CD4-positive, alpha-beta T cell treated with Interleukin-6 for 4 hours (primary cell): ENCODE measurements around the gene MORN5.

Source experiments
- DNase-seq: peaks from one replicate; pipeline ENCODE4 v3.0.0-alpha.2; 2020; ENCODE audit warnings: mixed read lengths

The MORN5 gene

GRCh38 chr9:122192914-122193525 lies 33.3 kb downstream of the MORN5 start:
- no peak for DNase-seq

DNA sequence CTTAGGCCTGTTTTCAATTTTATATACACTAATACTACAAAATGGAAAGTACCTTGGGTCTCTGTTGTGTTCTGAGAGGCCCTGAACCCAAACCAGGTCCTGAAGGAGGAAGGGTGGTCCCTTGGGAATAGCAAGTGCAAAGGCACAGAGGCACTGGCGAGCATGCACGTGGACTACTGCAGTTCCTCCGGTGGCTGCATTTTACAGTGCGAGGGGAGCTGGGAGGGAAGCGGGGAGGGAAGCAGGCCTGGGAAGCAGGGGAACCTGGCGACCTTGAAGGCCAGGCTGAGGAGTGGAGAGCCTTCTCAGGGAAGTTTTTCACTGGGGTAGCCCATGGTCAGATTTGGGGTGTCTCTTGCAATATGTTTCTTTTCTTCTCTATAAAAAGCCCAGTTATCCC lies 33.9 kb downstream of the MORN5 start:
- DNase-seq, result no peak

- no peak for DNase-seq
Measured at GRCh38 chr9:122195875-122196274, 36.2 kb downstream of the MORN5 start.

DNA sequence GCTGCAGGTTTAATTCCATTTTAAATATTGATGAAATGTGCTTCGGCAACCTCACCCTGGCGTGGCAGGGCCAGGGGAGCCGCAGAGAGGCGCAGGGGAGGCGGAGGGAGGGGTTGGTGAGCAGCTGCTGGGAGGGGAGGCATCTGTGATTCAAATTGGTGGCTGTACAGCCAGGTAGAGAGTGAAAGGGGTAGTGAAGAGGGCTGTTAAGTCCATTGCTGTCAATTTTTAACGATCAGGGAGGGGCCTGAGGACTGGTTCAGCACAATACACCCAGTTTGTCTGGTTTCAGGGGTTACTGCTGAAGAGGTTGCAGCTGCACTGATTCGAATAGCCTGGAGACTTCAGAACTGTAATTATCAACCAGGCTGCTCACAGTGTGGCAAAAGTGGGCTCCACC lies 37.7 kb downstream of the MORN5 start:
- no peak for DNase-seq

DNA sequence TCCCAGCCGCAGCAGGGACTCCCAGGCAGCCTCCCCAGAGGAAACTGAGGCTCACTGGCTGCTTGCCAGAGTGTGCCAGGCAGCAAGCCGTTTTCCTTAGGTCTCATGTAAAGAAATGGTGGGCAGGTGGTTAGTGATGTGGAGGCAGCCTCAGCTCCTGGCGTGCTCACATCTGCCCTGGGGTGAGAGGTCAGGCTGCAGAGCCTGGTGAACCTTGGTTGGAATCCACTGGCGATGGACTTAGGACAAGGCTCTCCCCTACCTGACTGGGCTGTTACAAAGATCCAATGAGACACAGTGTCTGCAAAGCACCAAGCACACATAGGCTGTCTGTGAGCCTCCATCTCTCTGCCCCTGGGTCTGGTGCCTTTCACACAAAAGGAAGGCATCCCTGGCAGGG lies 38.2 kb downstream of the MORN5 start:
- DNase-seq, result no peak

DNA sequence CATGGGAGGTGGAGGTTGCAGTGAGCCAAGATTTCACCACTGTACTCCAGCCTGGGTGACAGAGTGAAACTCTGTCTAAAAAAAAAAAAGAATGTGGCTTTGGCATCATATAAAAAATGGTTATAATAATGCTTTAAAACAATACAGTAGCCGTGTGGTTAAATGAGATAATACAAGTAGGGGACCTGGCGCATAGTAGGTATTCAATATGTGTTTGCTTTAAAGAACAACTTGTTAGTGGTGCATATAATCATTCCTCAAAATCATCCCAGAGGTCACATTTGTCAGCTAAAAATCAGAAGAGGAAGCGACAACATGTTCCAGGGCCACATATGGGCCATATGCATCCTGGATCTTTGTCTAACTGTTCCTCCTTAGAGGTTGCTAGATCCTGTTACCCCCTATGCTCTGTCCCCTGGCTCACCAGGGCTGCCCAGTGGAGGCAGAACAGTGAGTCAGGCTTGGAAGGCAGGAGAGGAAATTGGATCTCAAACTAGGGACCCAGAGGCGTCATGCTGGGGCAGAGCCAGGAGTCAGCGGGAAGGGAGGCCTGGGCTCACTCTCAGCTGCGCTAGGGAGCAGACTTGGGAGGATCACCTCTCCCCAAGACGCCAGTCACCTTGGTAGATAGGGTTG lies 41.4 kb downstream of the MORN5 start:
- DNase-seq, result no peak

DNA sequence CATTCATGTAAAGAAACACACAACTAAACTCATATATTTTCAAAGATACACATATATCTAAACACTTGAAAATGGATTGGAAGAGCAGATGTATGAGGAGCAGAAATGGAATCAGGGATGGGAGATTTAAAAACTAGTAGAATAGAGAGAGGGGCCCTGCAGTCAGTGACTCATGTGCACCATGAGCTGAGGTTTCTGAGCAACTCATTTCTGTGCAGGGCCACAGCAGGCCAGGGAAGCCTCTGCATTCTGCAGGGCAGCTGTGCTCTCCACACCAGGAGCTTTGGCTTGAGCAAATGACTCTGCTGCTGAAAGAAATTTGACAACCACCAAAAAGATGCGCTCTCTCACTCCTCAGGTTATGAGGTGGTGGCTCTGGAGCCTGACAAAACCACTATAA lies 41.9 kb downstream of the MORN5 start:
- DNase-seq, result no peak

DNA sequence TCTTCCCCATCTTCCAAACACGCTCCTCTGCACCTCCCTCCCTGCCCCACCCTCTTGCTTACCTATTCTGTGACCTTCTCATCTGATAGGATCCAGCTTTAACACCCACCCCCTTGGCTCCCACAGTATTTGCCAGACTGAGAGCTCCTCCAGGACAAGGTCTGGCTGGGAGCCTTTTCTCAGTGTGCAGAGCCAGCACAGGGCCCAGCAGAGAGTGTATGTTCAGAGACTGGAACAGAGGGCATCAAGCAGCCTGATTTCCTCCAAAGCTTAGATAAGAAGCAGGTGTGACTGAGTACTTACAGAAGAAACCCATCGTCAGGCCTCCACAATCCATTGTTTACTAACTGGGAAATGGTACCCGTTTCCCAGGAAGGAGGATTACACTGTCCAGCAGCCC lies 42.4 kb downstream of the MORN5 start:
- DNase-seq, result no peak

DNA sequence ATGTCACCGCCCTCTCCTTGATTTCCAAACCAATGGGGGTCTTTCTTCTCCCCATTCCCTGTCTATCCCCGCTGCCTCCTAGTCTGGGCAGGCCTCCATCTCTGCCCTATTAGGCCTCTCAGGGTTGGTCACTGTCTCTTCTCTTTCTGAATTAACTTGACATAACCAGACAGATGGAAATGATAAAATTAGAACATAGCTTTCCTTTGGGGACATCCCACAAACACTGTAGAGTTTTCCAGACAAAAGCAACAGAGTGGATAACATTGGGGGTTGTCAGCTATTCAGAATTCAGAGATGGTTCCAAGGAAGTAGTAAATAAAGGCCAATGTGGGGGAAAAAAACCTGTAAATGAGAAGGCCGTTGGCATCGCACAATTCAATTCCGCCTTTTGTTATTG lies 44.3 kb downstream of the MORN5 start:
- no peak for DNase-seq

DNA sequence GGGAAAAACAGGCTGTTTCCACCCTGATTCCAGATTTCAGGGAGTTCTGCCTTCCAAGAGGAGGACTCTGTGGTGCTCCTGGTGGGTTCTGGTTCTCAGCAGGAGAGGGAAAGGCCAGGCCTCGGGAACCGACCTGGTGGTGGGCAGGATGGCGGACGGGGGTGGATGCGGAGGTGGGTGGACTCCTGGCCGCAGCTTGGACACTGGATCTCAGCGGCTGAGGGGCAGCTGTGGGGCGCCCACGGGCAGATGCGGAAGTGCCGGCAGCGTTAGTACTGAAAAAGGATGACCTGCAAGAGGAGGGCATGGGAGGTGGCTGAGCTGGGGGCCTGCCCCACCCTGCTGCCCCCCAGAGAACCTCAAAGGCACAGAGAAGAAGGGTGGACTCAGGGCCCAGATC lies 44.8 kb downstream of the MORN5 start:
- no peak for DNase-seq

- DNase-seq, result no peak
Measured at GRCh38 chr9:122205176-122205575, 45.5 kb downstream of the MORN5 start.

DNA sequence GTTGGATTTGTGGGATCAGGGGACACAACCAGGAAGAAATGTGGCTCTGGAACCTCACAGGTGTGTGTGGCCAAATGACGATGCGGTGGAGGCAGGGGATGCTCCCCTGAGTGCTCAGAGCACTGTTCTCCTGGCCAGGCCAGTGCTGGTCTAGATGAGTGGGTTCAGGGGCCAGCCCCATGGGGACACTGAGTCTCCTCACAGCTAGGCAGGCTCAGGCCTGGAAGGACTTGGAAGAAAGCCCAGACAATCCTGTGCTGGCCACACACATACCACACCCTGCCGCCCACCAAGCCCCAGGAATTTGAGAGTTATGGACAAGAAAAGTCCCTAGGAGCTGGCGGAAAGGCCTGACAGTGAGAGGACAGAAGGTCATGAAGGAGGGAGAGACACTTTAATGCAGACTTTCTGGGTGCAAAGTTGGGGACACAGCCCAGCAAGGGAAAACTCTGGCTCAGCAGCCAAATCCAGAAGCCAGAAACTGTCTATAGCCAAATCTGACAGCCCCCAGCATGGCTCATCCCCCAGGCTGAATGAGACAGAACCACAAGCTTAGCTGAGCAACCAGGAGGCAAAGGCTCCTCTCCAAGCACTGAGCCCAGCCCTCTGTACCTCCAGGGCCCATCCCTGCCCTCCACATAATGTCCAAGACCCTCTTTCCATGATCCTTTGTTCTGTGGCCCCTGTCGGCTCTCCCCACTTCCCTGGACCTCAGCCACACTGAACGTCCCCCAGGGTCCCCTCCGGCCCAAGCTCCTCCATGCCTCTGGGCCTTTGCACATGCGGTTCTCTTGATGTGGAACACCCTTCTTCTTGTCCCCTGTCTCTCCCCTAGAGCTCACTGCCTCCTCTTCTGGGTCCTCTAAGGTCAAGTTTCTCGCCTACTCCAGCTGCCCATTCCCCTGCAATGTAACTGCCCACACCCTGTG lies 46.7 kb downstream of the MORN5 start:
- no peak for DNase-seq

DNA sequence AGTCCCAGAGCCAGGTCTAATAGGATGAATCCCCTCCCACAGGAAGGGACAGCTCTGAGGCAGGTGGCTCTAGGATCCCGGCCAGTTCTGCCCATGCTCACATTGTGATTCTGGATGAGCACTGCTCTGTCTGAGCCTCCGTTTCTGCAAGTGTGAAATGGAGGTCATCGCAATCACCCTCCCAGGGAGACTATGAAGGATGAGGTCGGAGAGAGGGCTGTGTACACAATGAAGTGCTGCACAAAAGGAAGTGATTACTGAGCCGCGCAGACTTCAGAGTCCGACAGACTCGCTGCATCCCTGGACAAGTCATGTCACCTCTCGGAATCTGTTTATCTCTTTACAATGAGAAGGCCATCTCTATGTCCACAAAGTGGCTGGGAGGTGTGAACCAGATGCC lies 47.4 kb downstream of the MORN5 start:
- no peak for DNase-seq

GRCh38 chr9:122209451-122209850 lies 49.7 kb downstream of the MORN5 start:
- no peak for DNase-seq

DNA sequence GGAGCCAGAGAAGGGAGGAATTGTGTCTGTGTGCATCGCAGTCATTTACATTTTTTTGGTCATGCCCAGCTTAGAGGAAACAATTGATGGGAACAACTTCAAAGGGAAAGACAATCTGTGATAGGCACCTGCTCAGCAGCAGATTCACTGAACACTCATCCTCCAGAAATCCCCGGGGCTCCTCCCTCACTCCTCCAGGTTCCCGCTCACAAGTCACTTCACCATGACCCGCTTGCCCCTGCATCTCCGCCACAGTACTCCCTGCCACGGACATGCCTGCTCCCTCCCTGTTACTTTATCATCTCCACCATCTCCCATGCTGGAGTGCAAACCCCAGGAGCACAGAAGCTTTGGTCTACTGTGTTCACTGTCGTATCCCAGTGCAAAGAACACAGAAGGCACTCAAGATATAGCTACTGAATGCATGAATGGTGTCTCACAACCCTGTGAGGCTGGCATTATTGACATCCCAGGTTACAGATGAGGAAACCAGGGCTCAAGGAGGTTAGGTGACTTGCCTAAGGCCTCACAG lies 52.8 kb downstream of the MORN5 start:
- DNase-seq, result no peak

DNA sequence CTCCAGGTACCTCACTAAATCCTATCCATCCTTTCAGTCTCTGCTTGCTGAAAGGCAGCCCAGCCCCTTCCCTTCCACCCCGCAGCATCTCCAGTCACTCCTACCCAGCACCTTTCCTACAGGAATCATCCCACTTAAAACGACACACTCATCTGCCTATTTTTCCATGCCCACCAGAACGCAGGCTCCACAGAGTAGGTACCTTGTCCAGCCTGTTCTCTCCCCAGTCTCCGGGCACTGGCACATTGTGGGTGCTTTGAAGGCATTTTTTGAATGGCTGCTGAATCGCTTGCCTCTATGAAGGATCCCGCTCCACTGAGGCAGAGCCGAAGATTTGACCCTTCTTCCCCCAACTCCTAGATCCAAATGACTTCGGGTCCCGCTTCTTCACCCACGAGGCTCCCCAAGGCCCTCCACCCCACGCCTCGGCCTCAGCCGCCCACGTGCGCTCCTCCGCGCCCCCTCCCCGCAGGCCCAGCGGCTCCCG lies 53.4 kb downstream of the MORN5 start:
- no peak for DNase-seq

- DNase-seq, result peak; percentile 61
Measured at GRCh38 chr9:122213589-122214413, 54.1 kb downstream of the MORN5 start.

- no peak for DNase-seq
Measured at GRCh38 chr9:122214507-122214906, 54.8 kb downstream of the MORN5 start.

DNA sequence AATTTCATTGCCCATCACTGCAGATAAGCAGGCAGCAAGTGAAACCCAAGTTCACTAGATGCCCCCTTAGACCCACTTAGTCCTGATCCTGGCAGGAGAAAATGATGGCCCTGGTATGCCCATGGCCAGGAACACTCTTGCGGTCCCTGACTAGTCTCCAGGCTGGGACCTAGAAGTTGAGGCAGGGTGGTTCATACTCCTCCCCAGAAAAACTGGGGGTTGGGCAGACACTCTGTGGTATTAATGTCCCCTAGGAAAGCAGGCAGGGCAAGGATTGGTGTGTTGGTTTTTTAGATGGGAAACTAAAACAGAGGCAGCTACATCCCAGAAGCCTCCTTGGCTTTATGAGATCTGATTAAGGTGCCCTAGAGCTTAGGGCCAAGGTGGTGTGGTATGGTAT lies 56.0 kb downstream of the MORN5 start:
- DNase-seq, result no peak

- no peak for DNase-seq
Measured at GRCh38 chr9:122216138-122216797, 56.6 kb downstream of the MORN5 start.

DNA sequence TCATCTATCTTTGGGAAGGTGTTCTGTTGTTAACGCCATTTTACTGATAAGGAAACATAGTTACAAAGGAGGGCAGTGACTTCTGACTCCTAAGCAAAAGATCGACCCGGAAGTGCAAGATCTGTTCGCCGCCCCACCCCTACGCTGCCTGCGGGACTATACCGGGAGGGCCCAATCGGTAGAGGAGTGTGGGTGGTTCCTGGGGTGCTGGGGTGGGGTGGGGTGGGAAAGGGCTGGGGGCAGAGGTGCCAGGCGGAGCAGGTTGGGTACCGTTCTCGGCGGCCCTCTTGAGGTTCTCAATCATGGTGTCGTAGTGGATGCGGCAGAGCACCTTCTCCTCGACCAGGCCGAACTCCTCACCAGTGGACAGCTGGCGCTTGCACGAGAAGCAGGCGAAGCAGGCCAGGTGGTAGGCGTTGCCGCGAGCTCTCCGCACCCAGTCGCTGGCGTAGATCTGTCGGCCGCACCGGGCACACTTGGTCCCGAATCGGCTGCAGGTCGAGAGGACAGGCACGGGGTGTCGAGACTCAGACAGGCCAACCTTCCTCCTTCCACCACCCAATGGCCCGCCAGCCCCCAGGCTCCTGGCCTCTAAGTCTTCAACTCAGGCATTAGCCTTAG lies 57.2 kb downstream of the MORN5 start:
- no peak for DNase-seq

- no peak for DNase-seq
Measured at GRCh38 chr9:122217640-122218039, 57.9 kb downstream of the MORN5 start.
